B cell (primary cell): Measurements from ENCODE around the gene C2orf42. TPM values are rescaled to one million over a fixed set of nuclear protein-coding genes. Genes with fewer than 3 reads are reported as not detected.

Experiments
- ATAC-seq: fragments of 200-7000 bp; cut with Tn5 transposase; one replicate; pipeline ENCODE4 v1.10.0; 2021; ENCODE audit warnings: low read depth, mild to moderate bottlenecking, moderate number of reproducible peaks, moderate library complexity
- CTCF ChIA-PET: fragments of 350-600 bp; sonication (Branson Sonifier 250); formaldehyde crosslinking; loops from one replicate; lab custom pipeline; 2021; ENCODE audit warnings: antibody characterized with exemption, inconsistent platforms; lab: Charles Lee
- POLR2A ChIA-PET: fragments of 350-600 bp; sonication (Branson Sonifier 250); formaldehyde crosslinking; loops from one replicate; lab custom pipeline; 2021; ENCODE audit warnings: antibody characterized with exemption; lab: Charles Lee
- DNase-seq: peaks from one replicate; pipeline ENCODE4 v3.0.0; 2013
- H2AFZ ChIP-seq: 2 replicates; pipeline ENCODE4 v1.6.1; 2012; ENCODE audit warnings: mild to moderate bottlenecking, low read depth, low read length; ENCODE audit not compliant: insufficient read depth, poor library complexity, severe bottlenecking
- H3K27ac ChIP-seq, 2 donors: 1 replicate in 1 of 2; 2 replicates in 1 of 2; pipeline ENCODE4 v1.5.1; 2012 to 2013; ENCODE audit warnings: low read length in 2 of 2, mild to moderate bottlenecking in 2 of 2, moderate library complexity in 1 of 2
- H3K27me3 ChIP-seq, 4 experiments: fragments of 200-600 bp in 1 of 4; sonication (generic) in 1 of 4; replicated peaks in 1 of 4; 1 replicate in 2 of 4; 2 replicates in 2 of 4; pipeline versions ENCODE4 v1.6.1 to v1.7.0; 2013 to 2016; ENCODE audit warnings: low read length in 3 of 4, mild to moderate bottlenecking in 2 of 4, mixed read lengths in 1 of 4, moderate library complexity in 1 of 4; ENCODE audit not compliant: insufficient read depth in 4 of 4, control insufficient read depth in 3 of 4; ENCODE audit errors: control extremely low read depth in 1 of 4
- H3K36me3 ChIP-seq, 2 experiments: replicated peaks in 1 of 2; 1 replicate in 1 of 2; 2 replicates in 1 of 2; pipeline versions ENCODE4 v1.6.1 to v1.7.1; 2013; ENCODE audit warnings: low read length in 1 of 2; ENCODE audit not compliant: insufficient read depth in 2 of 2, control insufficient read depth in 1 of 2; ENCODE audit errors: control extremely low read depth in 1 of 2, extremely low read depth in 1 of 2
- H3K4me1 ChIP-seq, 2 donors: fragments of 200-600 bp in 1 of 2; sonication (generic) in 1 of 2; 1 replicate in 1 of 2; 2 replicates in 1 of 2; pipeline versions ENCODE4 v1.5.1 to v1.6.1; 2013 to 2017; ENCODE audit warnings: low read length in 2 of 2; ENCODE audit not compliant: control insufficient read depth in 2 of 2, insufficient read depth in 2 of 2
- H3K4me2 ChIP-seq: replicated peaks from 2 replicates; pipeline ENCODE3; 2012; ENCODE audit warnings: mild to moderate bottlenecking, low read depth, low read length; ENCODE audit not compliant: poor library complexity, severe bottlenecking
- H3K4me3 ChIP-seq, 5 experiments: fragments of 200-600 bp in 1 of 5; sonication (generic) in 1 of 5; 1 replicate in 3 of 5; 2 replicates in 2 of 5; pipeline versions ENCODE4 v1.5.1 to v1.7.0; 2011 to 2016; ENCODE audit warnings: low read length in 4 of 5, mild to moderate bottlenecking in 4 of 5, low read depth in 2 of 5, control low read depth in 1 of 5, moderate library complexity in 1 of 5; ENCODE audit not compliant: insufficient read depth in 1 of 5; ENCODE audit errors: control extremely low read depth in 1 of 5, extremely low read depth in 1 of 5
- H3K79me2 ChIP-seq: fragments of 200-600 bp; sonication (generic); one replicate; pipeline ENCODE4 v1.6.0; 2016; ENCODE audit warnings: low read length; ENCODE audit not compliant: control insufficient read depth, insufficient read depth
- H3K9ac ChIP-seq: fragments of 200-600 bp; sonication (generic); 2 replicates; pipeline ENCODE4 v1.6.1; 2017; ENCODE audit warnings: mild to moderate bottlenecking, low read length, moderate library complexity
- H3K9me3 ChIP-seq, 3 donors: one replicate each; pipeline versions ENCODE4 v1.6.1 to v1.7.1; 2013; ENCODE audit warnings: low read length in 2 of 3; ENCODE audit not compliant: control insufficient read depth in 2 of 3, insufficient read depth in 1 of 3; ENCODE audit errors: control extremely low read depth in 1 of 3
- H4K20me1 ChIP-seq: 2 replicates; pipeline ENCODE4 v1.6.0; 2012; ENCODE audit warnings: mild to moderate bottlenecking, low read length; ENCODE audit not compliant: insufficient read depth, control insufficient read depth, poor library complexity, severe bottlenecking
- H3K27ac Mint-ChIP-seq: one replicate; pipeline ENCODE4 v1.8.0; 2021; ENCODE audit warnings: mixed read lengths
- H3K27me3 Mint-ChIP-seq: one replicate; pipeline ENCODE4 v1.8.0; 2021; ENCODE audit warnings: mixed read lengths
- H3K4me1 Mint-ChIP-seq: one replicate; pipeline ENCODE4 v1.8.0; 2021; ENCODE audit warnings: mixed read lengths
- H3K4me3 Mint-ChIP-seq: one replicate; pipeline ENCODE4 v1.8.0; 2021; ENCODE audit warnings: mixed read lengths
- H3K9me3 Mint-ChIP-seq: one replicate; pipeline ENCODE4 v1.8.0; 2022; ENCODE audit warnings: mixed read lengths; ENCODE audit not compliant: insufficient read depth
- CTCF ChIP-seq: fragments of 200-600 bp; IDR thresholded peaks from one replicate; pipeline ENCODE4 v1.8.0; 2022; ENCODE audit warnings: antibody characterized with exemption, mild to moderate bottlenecking
- EZH2 ChIP-seq: IDR thresholded peaks from 2 replicates; pipeline ENCODE4 v1.6.1; 2012; ENCODE audit warnings: borderline replicate concordance, low read depth, mild to moderate bottlenecking, moderate library complexity, low read length; ENCODE audit not compliant: insufficient read depth, poor library complexity, severe bottlenecking
- WGBS: methylation state at CpG from one replicate; pipeline ENCODE4 v1.1.5; 2013; ENCODE audit warnings: missing lambda C conversion rate; ENCODE audit not compliant: insufficient coverage; 5-methylcytosine and 5-hydroxymethylcytosine counted together
- intact Hi-C: fragments of 100-400 bp; cut with micrococcal nuclease; formaldehyde crosslinking; loops from one replicate; pipeline ENCODE4 v1.10.0; 2022
- polyA plus RNA-seq: library from polyadenylated mRNA; depleted of rRNA; stranded (reverse); fragments of >200 nt; gene quantifications from 2 replicates; pipeline ENCODE4 v1.2.3, GENCODE V29; 2012
- total RNA-seq, 2 donors: library from RNA; stranded (reverse); fragments of 120-200 nt in 1 of 2; gene quantifications; 1 replicate in 1 of 2; 2 replicates in 1 of 2; pipeline versions ENCODE4 v1.2.3 to v1.2.4, GENCODE V29; 2013 to 2022

C2orf42 gene
- total and polyA plus RNA-seq, 2 donors (not counting 1 experiment from before 2014, with no cell fraction given) = 13.0 to 42.9 TPM

DNA sequence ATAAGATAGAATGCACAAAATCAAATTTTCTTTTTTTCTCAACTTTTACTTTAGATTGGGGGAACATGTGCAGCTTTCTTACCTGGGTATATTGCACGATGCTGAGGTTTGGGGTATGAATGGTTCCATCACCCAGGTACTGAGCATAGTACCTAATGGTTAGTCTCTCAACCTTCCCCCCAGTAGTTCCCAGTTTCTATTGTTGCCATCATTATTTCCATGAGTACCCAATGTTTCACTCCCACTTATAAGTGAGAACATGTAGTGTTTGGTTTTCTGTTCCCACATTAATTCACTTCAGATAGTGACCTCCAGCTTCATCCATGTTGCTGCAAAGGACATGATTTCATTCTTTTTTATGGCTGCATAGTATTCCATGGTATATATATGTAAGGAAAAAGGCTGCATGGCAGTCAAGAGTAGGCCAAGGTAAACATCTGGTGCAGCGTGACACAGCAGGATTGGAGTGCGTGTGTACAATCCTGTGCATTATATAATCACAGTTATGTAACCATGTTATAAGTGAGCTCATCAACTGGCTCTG is 10.5 kb upstream of the C2orf42 start:
- no peaks in the 10 kb centered on the region for H4K20me1 ChIP-seq
- H3K79me2 ChIP-seq = no peaks in the 10 kb centered on the region
- ATAC-seq = no peak
- no peak overlapping the region for H3K4me3 ChIP-seq
- no peaks in the 10 kb centered on the region for H3K4me1 ChIP-seq
- no peak overlapping the region for H3K4me2 ChIP-seq
- H3K4me3 Mint-ChIP-seq = no peak overlapping the region
- H3K27me3 ChIP-seq = no peaks in the 10 kb centered on the region
- ChIA-PET POLR2A (no interaction called here), CTCF (interaction anchor here (0.6 kb wide), 1 partner anchor 18 kb away, joined by 3 read pairs; no protein-coding TSS in a partner anchor)
- no peak overlapping the region for H3K27ac Mint-ChIP-seq
- H3K27me3 Mint-ChIP-seq = no peaks in the 10 kb centered on the region
- WGBS = no CpG with 5 or more reads among the region's 3 CpGs
- no peak for DNase-seq
- no peaks in the 10 kb centered on the region for H3K36me3 ChIP-seq
- H3K27ac ChIP-seq = no peak overlapping the region
- no peak overlapping the region for H3K9ac ChIP-seq
- H2AFZ ChIP-seq = no peak overlapping the region
- intact Hi-C loops = no loop called here
- no peaks in the 10 kb centered on the region for H3K9me3 ChIP-seq
- TF ChIP-seq CTCF (no peak), EZH2 (no peak)
- no peaks in the 10 kb centered on the region for H3K9me3 Mint-ChIP-seq
- H3K4me1 Mint-ChIP-seq = no peaks in the 10 kb centered on the region

DNA sequence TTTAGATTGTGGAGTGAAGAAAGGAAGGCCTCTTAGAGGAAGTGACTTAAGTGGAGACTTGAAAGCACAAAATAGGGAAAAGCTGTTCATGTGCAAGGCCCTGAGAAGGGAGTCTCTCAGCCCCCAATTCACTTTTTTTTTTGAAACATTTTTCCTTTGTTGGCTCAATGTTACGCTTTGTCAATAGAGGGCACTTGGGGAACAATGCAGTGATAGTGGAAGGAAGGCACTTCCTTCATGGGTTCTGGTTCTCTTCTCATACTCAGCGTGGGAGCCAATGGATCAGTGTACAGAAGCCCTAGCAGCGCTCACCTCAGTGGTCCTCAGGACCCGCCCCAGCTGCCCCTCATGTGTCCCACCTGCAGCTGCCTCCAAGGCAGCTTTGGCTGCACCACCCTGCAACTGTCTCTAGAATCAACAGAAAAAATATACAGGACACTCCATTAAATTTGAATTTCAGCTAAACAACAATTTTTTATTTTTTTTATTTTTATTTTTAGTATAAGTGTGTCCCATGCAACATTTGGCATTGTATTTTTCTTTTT is 8.6 kb upstream of the C2orf42 start:
- Histone ChIP-seq H3K27ac (no peak overlapping the region), H3K9ac (no peak overlapping the region), H3K4me1 (no peaks in the 10 kb centered on the region), H4K20me1 (no peaks in the 10 kb centered on the region), H2AFZ (no peak overlapping the region), H3K79me2 (no peaks in the 10 kb centered on the region), H3K27me3 (no peaks in the 10 kb centered on the region), H3K4me3 (no peak overlapping the region), H3K36me3 (no peaks in the 10 kb centered on the region), H3K4me2 (no peak overlapping the region), H3K9me3 (no peaks in the 10 kb centered on the region)
- POLR2A ChIA-PET = interaction anchor here (1.1 kb wide), 1 partner anchor 9 kb away, joined by 14 read pairs; the partner anchor contains the start of gene C2orf42
- DNase-seq (no peak), ATAC-seq (no peak)
- WGBS = 93% methylated on average over 2 of the region's 4 CpGs
- Mint-ChIP-seq H3K4me1 (no peaks in the 10 kb centered on the region), H3K27me3 (no peaks in the 10 kb centered on the region), H3K9me3 (no peaks in the 10 kb centered on the region), H3K4me3 (no peak overlapping the region), H3K27ac (no peak overlapping the region)
- intact Hi-C loops = no loop called here
- CTCF ChIA-PET = no interaction called here
- TF ChIP-seq CTCF = no peak
- no peak for TF ChIP-seq EZH2
